ENCODE measurements around the gene RERGL.
"Not testable (repeated sequence)": the region's sequence is repeated elsewhere in the genome, so short reads cannot be mapped to it uniquely, and the experiment has no call there.

The RERGL gene

DNA sequence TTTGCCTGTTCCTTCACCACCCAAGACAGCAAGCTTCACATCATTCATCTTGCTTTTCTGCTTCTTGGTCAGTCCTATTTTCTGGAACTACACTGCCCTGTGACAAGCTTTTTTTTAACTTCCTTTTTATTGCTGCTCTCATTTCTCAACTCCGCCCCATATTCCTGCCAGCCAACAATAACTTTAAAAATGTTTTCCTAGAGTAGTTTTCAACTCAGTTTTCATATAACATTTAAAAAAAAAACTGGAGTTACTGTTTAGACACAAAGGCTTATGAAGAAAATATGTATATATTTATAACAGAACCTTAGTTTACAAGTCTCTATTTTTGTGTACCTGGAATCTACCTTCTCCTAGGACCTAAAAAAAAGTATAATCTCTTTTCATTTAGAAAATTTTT, at the start of gene RERGL:
RERGL (minus strand) TSS at position 101 of the 400 bp plus-strand sequence; CDS start at position 48, 53 bp downstream.
- no peak for DNase-seq (ENCODE audit: low spot score)

GRCh38 chr12:18139254-18139653, 49.3 kb upstream of the RERGL start:
- DNase-seq (ENCODE audit: low spot score), result no peak

GRCh38 chr12:18135509-18135908, 45.5 kb upstream of the RERGL start:
- no peak for DNase-seq (ENCODE audit: low spot score)

DNA sequence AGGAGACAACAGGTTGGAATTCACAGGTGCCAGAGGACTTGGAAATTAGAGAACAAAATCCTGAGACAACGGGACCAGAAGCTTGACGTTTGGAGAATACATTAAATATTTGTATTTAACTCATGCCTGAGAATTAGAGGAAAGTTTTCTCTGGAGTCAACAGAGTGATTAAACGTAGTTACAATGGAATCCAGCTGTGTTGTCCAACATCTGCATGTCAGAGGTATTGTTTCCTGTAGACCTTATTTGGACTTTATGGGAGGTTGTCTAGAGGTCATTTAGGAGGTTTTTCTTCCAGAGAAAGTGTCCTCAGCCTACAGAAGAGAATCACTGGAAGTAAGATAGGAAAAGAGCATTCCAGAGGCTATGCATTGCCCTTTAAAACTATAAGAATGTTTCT, 45.1 kb upstream of the RERGL start:
- DNase-seq (ENCODE audit: low spot score), result no peak

- no peak for DNase-seq (ENCODE audit: low spot score)
These were observed 40.9 kb upstream of the RERGL start for GRCh38 chr12:18130851-18131250.

DNA sequence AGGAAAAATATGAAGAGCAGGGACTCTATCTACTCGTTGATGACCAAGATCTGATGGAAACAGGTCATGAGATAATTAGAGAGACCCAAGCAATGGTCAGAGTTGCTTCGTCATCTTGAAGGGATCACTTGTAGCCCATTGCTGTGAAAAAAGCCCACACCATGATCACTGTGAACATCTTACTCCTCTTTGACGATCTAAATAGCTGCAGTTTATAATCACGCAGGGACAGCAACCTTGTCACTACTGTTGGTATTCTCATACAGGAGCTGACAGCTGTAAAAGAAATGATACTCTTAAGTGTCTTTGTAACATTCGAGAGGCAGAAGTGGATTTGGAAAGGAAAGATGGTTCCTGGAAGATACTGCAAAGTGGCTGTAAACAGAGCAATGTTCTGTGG, 33.7 kb upstream of the RERGL start:
- no peak for DNase-seq (ENCODE audit: low spot score)

DNA sequence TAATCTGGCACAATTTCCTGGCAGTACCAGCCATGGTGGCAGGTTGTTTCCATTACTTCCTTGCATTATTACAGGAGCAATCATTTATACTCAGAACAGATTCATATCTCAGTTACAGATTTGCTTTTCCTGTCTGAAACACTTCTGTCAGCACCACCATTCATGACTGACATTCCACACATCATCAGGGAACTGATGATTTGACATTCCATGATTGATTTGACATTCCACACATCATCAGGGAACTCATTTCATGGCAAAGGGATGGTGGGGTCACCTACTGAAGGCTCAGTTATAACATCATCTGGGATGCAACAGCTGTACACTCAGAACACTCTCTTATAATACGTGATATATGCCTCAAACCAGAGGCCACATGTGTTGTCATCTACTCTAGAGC, 30.9 kb upstream of the RERGL start:
- no peak for DNase-seq (ENCODE audit: low spot score)

GRCh38 chr12:18108611-18109010, 18.6 kb upstream of the RERGL start:
- no peak for DNase-seq (ENCODE audit: low spot score)

DNA sequence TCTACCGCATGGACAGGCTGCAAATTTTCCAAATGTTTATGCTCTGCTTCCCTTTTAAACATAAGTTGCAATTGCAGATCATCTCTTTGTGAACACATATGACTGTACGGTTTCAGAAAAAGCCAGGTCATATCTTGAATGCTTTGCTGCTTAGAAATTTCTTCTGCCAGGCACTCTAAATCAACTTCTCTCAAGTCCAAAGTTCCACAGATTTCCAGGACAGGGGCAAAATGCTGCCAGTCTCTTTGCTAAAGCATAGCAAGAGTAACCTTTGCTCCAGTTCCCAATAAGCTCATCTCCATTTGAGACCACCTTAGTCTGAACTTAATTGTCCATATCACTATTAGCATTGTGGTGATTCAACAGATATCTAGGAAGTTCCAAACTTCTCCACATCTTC, 13.6 kb upstream of the RERGL start:
- DNase-seq (ENCODE audit: low spot score), result no peak

DNA sequence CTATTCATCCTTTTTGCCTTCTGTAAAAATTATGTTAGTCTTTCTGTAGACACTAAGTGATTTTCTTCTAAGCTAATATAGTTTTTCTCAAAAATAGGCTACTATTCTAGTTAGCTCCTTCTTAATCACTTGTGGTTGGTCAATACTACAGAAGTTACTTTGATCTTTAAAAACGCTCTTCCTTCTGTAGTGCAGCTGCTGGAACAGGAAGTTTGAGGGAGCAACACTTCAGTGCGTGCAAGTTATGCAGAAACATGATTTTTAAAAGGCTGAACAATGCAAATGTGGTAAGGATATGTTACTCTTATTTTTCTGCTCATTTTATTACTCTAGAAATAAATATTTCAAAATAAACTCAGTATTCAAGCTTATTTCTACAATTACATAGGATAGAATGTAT, 11.1 kb upstream of the RERGL start:
- DNase-seq (ENCODE audit: low spot score), result no peak

GRCh38 chr12:18084080-18084479, 5.9 kb downstream of the RERGL start:
- no peak for DNase-seq (ENCODE audit: low spot score)

DNA sequence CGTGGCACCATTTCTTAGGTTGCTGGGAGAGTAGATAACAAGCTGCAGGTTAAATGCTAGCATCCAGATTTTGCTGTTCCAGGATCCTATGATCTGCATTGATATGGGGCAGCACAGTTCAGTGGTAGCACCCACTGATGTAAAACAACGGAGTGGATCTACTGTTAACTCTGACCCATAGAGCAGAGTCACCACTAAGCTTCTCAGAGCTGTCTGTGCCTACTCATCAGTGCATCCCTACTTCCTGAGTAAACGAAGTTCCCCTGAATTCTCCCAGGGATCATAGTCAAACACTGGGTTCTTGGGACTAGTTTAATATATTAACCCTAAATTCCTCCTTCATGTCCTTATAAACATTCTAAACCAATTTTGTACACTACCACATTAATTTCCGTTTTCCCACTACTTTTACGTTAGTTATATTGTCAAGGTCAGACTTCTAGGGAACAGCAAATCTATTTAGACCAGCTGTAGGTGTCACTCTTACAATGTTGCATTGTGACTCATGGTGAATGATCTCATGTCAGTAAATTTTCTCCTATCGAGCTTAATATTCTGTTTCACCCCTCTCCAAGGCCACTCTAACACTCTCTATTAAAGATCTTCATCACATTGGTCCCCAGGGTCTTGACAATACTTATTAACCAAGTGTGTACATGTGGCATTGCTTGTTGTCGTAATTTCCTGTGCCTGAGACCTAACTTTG, 10.3 kb downstream of the RERGL start:
- DNase-seq (ENCODE audit: low spot score), result no peak

- no peak for DNase-seq (ENCODE audit: low spot score)
These were observed 16.0 kb downstream of the RERGL start for GRCh38 chr12:18074001-18074400.

GRCh38 chr12:18072723-18073122, 17.3 kb downstream of the RERGL start:
- no peak for DNase-seq (ENCODE audit: low spot score)

DNA sequence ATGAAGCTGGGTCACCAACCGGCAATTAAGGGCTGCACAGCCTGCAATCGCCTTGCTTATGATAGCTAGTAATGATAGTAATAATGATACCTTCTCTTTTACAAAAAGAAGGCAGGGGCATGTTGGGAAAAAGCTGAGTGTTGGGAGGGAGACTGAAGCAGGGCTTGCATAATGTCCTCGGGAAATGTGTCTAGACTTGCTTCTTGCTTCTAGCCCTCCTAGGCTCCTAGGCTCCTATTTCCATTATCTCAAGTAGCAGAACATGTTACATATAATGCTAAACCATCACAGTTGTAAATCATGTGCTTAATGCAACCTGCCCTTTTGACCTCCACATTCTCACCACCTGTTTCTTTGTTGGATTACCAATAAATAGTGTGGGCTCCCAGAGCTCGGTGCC, 18.7 kb downstream of the RERGL start:
- no peak for DNase-seq (ENCODE audit: low spot score)

- no peak for DNase-seq (ENCODE audit: low spot score)
These were observed 21.6 kb downstream of the RERGL start for GRCh38 chr12:18068355-18068754.

DNA sequence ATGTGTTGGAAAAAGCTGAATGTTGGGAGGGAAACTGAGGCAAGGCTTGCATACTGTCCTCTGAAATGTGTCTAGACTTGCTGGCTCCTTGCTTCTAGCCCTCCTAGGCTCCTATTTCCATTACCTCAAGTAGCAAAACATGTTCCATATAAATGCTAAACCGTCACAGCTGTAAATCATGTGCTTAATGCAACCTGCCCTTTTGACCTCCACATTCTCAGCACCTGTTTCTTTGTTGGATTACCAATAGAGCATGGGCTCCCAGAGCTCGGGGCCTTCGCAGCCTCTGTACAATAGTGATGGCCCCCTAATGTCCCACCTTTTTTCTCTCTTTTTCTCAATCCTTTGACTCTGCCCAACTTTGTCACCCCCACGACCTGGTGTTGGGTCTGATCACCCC, 23.3 kb downstream of the RERGL start:
- no peak for DNase-seq (ENCODE audit: low spot score)

- not testable (repeated sequence) for DNase-seq (ENCODE audit: low spot score)
These were observed 27.1 kb downstream of the RERGL start for GRCh38 chr12:18062867-18063266.

DNA sequence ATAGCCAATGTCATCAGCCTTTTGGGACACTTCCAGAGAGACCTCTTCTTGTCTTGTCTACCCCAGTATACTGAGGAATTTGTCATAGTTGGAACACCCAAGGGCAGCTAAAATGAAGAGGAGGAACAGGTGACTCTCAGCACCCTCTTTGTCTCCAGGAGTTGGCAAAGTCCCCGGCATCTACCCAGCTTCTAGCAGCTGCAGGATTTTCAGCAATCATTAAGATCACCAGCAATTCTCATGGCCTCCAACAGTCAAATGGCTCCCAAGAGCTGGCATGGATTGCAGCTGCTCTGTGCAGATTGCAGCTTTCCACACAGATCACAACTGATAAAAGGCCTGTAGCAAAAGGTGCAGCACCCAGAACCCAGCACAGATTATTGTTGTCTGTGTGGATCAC, 32.9 kb downstream of the RERGL start:
- no peak for DNase-seq (ENCODE audit: low spot score)

- DNase-seq (ENCODE audit: low spot score), result no peak
These were observed 34.9 kb downstream of the RERGL start for GRCh38 chr12:18054925-18055619.

DNA sequence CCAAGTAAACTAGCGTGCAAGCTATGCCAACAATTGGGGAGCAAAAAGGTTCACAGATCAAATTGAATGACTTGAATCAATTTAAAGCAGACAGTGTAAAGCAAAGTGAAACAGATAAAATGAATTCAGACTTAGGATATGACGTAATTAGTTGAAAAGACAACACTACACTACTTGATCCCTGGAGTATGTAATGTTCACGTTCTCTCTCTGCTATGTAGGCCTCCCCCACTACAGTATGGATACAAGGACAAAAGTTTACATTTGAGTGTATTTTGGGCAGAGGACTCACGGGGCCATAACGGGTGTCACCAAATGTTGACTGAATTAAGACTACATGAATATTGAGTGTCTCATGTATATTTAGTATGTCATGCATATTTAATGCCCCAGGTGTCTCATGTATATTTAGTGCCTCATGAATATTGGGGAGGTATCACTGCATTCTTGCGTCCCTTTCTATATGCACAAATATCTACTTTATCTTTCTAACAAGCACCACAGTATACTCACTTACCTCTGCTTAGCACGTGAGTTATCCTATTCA, 44.5 kb downstream of the RERGL start:
- no peak for DNase-seq (ENCODE audit: low spot score)

DNA sequence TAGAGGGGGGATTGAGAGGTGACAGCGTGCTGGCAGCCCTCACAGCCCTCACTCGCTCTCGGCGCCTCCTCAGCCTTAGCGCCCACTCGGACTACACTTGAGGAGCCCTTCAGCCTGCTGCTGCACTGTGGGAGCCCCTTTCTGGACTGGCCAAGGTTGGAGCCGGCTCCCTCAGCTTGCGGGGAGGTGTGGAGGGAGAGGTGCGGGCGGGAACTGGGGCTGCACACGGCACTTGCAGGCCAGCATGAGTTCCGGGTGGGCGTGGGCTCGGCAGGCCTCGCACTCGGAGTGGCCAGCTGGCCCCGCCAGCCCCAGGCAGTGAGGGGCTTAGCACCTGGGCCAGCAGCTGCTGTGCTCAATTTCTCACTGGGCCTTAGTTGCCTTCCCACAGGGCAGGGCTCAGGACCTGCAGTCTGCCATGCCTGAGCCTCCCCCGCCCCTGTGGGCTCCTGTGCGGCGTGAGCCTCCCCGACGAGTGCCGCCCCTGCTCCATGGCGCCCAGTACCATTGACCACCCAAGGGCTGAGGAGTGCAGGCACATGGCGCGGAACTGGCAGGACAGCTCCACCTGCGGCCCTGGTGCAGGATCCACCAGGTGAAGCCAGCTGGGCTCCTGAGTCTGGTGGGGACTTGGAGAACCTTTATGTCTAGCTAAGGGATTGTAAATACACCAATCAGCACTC, 49.8 kb downstream of the RERGL start:
- not testable (repeated sequence) for DNase-seq (ENCODE audit: low spot score)
